ENCODE measurements around the gene PON1.

PON1 gene

GRCh38 chr7:95323410-95324129, 762 bp downstream of the PON1 start:
- Histone ChIP-seq H3K27me3 (ENCODE audit: insufficient read depth, poor library complexity, severe bottlenecking) (peaks cover 10% of the 10 kb centered on the region), H3K4me1 (ENCODE audit: insufficient read depth, poor library complexity, severe bottlenecking) (no peaks in the 10 kb centered on the region), H3K9me3 (ENCODE audit: severe bottlenecking) (no peaks in the 10 kb centered on the region), H3K36me3 (ENCODE audit: low read depth) (no peaks in the 10 kb centered on the region), H3K27ac (ENCODE audit: poor library complexity, severe bottlenecking) (no peak overlapping the region), H3K4me3 (ENCODE audit: severe bottlenecking) (no peak overlapping the region)
- ATAC-seq (ENCODE audit: low read depth) (no peak), DNase-seq (ENCODE audit: low spot score) (no peak)
- no peak for TF ChIP-seq CTCF (IDR thresholded peaks at IDR 0.05; ENCODE audit: poor library complexity, severe bottlenecking)

GRCh38 chr7:95322854-95323253, 1.5 kb downstream of the PON1 start:
- no peak overlapping the region for H3K4me3 ChIP-seq (ENCODE audit: severe bottlenecking)
- TF ChIP-seq CTCF (IDR thresholded peaks at IDR 0.05; ENCODE audit: poor library complexity, severe bottlenecking): no peak
- no peak for ATAC-seq (ENCODE audit: low read depth)
- no peak for DNase-seq (ENCODE audit: low spot score)
- no peaks in the 10 kb centered on the region for H3K36me3 ChIP-seq (ENCODE audit: low read depth)
- H3K27ac ChIP-seq (ENCODE audit: poor library complexity, severe bottlenecking): no peak overlapping the region
- no peaks in the 10 kb centered on the region for H3K4me1 ChIP-seq (ENCODE audit: insufficient read depth, poor library complexity, severe bottlenecking)
- peaks cover 10% of the 10 kb centered on the region for H3K27me3 ChIP-seq (ENCODE audit: insufficient read depth, poor library complexity, severe bottlenecking)
- H3K9me3 ChIP-seq (ENCODE audit: severe bottlenecking): no peaks in the 10 kb centered on the region

- DNase-seq (ENCODE audit: low spot score) (no peak), ATAC-seq (ENCODE audit: low read depth) (no peak)
- Histone ChIP-seq H3K4me1 (ENCODE audit: insufficient read depth, poor library complexity, severe bottlenecking) (no peaks in the 10 kb centered on the region), H3K27ac (ENCODE audit: poor library complexity, severe bottlenecking) (no peak overlapping the region), H3K27me3 (ENCODE audit: insufficient read depth, poor library complexity, severe bottlenecking) (peaks cover 10% of the 10 kb centered on the region), H3K9me3 (ENCODE audit: severe bottlenecking) (no peaks in the 10 kb centered on the region), H3K4me3 (ENCODE audit: severe bottlenecking) (no peak overlapping the region), H3K36me3 (ENCODE audit: low read depth) (no peaks in the 10 kb centered on the region)
- no peak for TF ChIP-seq CTCF (IDR thresholded peaks at IDR 0.05; ENCODE audit: poor library complexity, severe bottlenecking)
Measured at GRCh38 chr7:95322396-95322795, 1.9 kb downstream of the PON1 start.

- Histone ChIP-seq H3K36me3 (ENCODE audit: low read depth) (no peaks in the 10 kb centered on the region), H3K27ac (ENCODE audit: poor library complexity, severe bottlenecking) (no peak overlapping the region), H3K9me3 (ENCODE audit: severe bottlenecking) (no peaks in the 10 kb centered on the region), H3K4me3 (ENCODE audit: severe bottlenecking) (no peak overlapping the region), H3K4me1 (ENCODE audit: insufficient read depth, poor library complexity, severe bottlenecking) (no peaks in the 10 kb centered on the region), H3K27me3 (ENCODE audit: insufficient read depth, poor library complexity, severe bottlenecking) (peaks cover 10% of the 10 kb centered on the region)
- TF ChIP-seq CTCF (IDR thresholded peaks at IDR 0.05; ENCODE audit: poor library complexity, severe bottlenecking): no peak
- DNase-seq (ENCODE audit: low spot score): no peak
- no peak for ATAC-seq (ENCODE audit: low read depth)
Measured at GRCh38 chr7:95321720-95322119, 2.6 kb downstream of the PON1 start.

GRCh38 chr7:95320651-95321050, 3.7 kb downstream of the PON1 start:
- Histone ChIP-seq H3K4me3 (ENCODE audit: severe bottlenecking) (no peak overlapping the region), H3K27ac (ENCODE audit: poor library complexity, severe bottlenecking) (no peak overlapping the region), H3K36me3 (ENCODE audit: low read depth) (no peaks in the 10 kb centered on the region), H3K27me3 (ENCODE audit: insufficient read depth, poor library complexity, severe bottlenecking) (peaks cover 10% of the 10 kb centered on the region), H3K4me1 (ENCODE audit: insufficient read depth, poor library complexity, severe bottlenecking) (no peaks in the 10 kb centered on the region), H3K9me3 (ENCODE audit: severe bottlenecking) (no peaks in the 10 kb centered on the region)
- DNase-seq (ENCODE audit: low spot score) (no peak), ATAC-seq (ENCODE audit: low read depth) (no peak)
- TF ChIP-seq CTCF (IDR thresholded peaks at IDR 0.05; ENCODE audit: poor library complexity, severe bottlenecking): no peak
